Fibroblast of skin of left quadriceps (primary cell): ENCODE data around the gene TLR6.

Source experiments
- DNase-seq, 2 experiments: peaks; one replicate each; pipeline ENCODE4 v3.0.0-alpha.2; 2013; ENCODE audit warnings: low read depth in 2 of 2

The TLR6 gene, protein sequence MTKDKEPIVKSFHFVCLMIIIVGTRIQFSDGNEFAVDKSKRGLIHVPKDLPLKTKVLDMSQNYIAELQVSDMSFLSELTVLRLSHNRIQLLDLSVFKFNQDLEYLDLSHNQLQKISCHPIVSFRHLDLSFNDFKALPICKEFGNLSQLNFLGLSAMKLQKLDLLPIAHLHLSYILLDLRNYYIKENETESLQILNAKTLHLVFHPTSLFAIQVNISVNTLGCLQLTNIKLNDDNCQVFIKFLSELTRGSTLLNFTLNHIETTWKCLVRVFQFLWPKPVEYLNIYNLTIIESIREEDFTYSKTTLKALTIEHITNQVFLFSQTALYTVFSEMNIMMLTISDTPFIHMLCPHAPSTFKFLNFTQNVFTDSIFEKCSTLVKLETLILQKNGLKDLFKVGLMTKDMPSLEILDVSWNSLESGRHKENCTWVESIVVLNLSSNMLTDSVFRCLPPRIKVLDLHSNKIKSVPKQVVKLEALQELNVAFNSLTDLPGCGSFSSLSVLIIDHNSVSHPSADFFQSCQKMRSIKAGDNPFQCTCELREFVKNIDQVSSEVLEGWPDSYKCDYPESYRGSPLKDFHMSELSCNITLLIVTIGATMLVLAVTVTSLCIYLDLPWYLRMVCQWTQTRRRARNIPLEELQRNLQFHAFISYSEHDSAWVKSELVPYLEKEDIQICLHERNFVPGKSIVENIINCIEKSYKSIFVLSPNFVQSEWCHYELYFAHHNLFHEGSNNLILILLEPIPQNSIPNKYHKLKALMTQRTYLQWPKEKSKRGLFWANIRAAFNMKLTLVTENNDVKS

DNA sequence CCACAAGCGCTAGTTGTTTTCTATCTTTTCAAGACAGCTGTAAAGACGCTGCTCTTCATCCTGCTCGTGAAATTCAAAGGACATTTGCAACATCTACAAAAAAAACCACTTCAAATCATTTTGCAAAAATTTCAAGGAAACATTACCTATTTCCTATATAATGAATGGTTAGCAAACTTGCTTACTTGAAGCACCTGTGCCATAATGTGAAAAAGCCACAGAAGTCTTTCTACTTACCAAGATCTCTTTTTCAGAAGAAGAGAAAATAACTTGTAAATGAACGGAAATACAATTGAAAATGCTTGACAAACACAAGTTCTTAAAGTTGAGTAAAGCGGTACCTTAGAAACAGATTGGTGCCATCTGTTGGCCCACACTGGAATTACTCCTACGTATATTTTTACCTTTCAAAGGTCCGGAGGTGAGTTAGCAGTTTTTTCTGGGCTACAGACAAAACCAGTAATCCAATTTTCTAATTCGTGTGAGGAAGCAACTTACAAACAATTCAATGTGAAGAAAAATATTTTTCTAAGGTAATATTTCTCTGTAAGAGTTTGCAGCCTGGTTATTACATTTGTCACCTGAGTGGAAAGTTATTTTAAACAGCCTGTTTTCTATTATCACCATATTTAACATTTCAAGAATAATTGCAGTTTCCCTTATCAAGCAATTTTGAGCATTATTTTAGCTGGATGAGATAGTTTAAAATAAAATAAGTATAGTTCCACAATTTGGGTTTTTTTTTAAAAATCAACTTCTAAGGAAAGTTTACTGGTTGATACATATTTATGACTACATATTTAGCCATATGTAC, at the start of gene TLR6:
Gene TLR6 (minus strand): TSS at position 294 of the 814 bp plus-strand sequence. CDS start 27,344 bp downstream, outside the sequence.
- no peak for DNase-seq

DNA sequence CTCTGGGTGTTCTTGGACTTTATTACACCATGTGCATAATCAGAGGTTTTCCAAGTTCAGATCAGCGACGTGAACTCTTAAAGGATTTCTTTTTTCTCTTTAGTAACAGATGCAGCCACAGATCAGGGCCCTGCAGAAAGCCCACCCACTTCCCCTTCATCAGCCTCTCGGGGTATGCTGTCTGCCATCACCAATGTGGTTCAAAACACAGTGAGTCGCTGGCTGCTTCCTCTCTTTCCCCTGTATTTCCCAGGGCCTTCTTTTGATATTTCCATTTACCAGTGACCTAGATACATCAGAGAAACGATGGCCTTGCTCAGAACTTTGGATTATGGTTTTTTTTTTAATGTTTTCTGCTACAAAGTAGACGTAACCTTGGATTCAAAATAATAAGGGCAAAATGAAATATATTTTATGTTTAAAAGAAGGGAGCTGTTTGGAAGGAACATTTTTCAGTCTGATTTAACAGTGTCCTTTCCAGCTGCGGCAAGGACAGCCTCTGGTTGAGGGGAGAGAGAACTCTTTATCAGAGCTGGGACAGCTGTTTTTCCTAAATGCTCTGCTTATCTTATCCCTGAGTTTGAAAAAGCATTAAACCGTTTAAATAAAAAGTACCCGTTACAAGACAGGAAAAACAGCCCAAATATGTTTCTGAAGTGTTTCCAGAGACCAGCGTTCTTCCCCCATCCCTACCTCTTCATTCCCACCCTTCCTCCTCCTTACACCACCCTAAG, 49.2 kb upstream of the TLR6 start:
- no peak for DNase-seq

DNA sequence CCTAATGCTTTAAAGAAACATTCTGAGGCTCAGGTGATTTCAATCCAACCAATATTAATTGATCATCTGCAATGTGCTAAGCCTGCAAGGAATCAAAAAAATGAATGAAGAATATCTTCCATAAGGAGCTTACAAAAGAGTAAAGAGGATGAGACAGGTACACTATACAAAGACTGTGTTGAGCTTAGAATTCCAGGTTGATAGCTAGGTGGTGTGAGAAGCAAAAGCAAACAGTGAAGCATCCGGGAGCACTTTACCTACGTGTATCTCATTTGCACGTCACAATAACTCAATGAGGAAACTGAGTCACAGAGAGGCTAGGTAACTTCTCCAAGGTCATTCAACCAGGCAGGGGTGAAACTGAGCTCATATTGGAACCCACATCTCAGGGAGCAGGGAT, 48.1 kb upstream of the TLR6 start:
- no peak for DNase-seq

DNA sequence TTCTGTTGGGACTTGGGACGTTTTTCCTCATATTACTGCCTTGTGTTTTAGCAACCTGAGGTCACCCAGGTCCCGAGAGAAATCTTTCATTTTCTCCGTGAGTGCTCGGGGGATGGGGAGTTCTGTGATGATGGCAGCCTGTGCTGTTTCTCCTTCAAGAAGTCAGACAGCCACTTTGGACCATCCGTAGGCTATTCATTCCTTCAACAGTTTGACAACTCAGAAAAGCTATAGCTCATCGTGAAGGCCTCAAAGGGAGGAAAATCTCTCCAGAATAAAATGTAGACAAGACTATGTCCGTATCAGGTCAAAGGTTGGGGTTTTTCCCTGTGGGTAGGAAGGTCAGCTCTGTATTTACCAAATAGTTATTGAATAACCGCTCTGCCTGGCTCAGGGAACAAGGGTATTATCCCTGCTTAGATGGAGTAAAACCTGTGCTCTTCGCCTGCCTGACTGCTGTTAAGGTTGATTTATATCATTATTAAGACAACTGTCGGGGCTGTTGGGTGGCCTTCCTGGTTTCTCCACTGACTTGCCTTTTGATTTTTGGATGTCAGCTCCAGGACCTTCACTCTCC, 47.6 kb upstream of the TLR6 start:
- no peak for DNase-seq

DNA sequence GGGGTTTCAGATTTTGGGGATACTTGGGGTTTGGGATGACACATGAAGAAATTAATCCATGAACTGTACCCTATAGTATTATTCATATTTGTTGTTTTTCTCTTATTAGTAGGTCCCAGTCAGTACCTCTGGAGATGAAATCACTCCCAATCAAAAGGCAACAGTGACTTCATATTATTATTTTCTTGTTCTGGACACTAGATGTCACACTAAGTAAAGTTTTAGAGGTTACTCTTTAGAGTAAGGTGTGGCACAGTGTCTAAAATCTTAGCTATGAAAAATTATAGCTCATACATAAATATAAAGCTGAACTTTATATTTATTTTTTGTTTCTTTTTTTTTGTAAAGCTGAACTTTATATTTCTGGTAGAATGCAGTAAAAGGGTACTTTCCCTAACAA, 46.1 kb upstream of the TLR6 start:
- DNase-seq, result no peak

DNA sequence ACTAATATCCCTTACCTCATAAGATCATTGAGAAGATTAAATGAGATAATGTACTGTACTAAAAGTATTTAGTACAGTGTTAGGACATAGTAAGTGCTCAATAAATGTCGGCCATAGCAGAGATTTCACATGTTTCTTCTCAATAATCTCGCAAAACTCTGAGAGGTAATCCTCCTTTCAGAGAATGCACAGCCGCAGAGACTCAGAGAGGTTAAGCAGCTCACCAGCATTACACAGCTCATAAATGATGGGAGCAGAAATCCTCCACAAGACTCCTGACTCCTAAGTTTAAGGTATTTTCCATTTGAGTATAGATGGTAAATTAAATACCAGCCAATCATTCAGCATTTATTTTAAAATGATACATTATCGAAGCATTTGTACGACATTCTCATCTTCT, 45.6 kb upstream of the TLR6 start:
- no peak for DNase-seq

DNA sequence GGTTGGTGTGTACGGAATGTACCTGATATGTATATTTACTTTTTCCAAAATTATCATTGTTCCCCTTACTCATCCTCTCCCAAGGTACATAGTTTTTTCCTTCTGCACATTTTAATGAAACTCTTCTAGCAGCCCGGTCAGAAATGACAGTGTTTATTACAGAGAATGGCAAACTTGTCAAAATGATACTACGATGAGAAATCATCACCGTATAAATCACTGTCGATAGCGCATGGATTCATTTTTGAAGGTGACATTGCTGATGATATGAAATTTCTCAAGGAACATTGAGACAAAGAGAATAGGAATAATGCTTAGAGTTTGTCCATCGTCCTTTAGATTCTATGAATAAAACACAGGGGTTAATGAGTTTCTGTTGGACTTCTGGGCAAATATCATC, 41.6 kb upstream of the TLR6 start:
- DNase-seq, result no peak

DNA sequence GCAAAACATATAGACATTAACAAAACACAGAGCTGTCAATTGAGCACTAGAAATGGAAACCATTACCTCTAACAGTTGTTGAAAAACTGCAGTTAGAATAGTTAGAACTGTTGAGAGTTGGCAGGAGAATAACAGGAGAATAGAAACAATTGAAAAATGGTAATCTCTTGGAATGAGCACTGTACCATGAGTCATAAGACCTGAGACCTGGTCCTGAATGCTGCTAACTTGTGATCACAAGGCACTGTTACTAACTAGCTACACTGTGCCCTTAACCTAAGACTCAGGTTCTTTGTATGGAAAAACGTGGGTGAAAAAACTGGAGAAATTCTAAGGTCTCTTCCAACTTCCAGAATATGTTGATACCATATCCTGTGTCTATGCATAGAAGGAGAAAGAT, 40.3 kb upstream of the TLR6 start:
- no peak for DNase-seq

DNA sequence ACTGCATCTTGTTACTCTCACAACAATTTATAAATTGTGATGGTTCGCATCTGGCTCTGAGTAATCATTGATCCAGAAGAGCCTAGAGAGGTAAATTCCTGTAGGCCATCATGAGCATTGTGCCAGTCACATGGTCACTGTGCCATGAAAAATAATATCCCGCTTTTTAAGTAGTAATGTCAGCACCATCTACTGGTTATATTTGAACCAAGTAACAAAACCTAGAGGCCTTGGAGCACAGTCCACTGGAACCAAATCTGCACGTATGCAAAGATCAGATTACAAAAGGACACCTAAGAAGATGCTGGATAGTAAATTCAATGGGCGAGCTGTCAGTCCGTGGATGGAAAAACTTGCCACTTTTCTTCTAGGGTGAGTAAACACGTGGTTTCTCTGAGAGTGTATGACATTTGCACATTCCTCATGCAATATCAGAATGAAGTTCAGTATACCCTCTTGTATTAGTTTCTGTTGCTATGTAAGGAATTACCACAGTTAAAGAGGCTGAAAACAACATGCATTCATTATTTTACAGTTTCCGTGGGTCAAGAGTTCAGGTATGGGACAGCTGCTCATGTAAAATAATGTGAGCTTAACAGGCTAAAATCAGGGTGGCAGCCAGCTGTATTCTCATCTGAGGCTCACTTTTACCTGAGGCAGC, 37.8 kb upstream of the TLR6 start:
- no peak for DNase-seq

DNA sequence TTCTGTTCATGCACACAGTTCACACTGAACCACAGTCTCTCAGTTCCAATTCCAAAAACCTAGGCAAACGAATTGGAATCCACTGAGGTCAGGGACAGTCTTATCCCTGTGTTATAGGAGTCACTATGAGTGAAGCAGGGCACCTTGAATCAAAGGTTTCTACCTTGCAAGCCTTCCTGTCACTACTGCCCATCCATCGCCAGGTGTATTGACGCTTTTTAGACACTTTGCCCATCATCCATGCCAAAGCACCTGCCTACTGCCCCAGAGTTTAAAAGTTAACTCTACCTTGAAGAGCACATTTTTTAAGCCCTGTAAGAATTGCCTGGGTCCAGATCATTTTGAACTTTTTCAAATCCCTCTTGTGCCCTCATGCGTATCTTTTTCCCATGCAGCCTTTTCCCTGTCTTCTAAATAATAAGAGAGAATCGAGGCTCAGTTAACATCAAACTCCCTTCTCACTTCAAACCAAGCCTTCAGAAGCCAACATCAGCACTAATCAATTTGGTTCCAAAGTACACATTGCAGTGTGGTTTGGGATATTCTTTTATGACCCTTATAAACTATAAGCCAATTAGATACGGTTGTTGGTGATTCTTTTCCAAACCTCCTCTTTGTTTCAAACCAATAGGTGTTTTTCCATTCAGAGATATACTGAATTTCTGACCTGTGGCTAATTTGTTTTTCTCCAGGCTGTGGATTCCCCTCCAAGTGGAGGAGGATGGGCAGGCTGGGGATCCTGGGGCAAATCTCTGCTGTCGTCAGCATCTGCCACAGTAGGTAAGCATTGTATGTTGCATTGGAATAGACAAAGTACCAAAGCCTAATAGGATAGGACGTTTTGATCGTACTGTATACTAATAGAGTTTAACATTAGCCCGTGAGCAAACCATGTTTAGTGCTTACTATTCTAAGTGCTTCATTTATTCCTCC, 34.7 kb upstream of the TLR6 start:
- no peak for DNase-seq

DNA sequence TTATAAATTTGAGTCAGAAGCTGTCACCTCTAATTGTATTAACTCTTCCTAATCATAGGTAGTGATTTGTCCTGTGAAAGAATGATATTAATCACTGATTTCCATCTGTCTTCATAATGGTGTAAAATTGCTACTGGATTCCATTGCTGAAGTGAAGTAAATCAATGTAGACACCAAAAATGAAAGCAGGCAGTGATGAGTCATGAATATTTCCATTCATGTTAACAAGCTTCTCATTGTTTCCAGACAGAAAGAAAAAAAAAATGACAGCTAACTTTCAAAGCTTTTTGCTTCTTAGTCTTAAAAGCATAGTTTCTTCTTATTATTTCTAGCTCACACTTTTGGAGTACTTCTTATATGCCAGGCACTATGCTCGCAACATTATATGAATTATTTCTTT, 32.5 kb upstream of the TLR6 start:
- DNase-seq, result peak; percentile 70 to 74

DNA sequence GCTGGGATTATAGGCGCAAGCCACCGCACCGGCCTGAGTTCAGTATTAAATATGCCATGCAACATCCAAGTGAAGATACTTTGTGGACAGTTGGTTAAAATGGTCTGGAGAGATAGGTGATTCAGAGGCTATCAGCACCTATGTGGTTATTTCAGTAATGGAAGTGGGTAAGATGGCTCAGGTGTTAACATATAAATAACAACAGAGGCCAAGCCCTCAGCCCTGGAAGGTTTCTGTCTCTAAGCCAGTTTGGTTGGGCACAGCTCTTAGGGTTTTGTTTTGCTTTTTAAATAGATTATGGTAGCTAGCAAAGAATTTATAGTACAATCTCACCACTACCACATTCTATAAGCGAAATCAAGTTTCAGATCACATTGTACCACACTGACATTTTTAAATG, 27.6 kb upstream of the TLR6 start:
- DNase-seq, result no peak

DNA sequence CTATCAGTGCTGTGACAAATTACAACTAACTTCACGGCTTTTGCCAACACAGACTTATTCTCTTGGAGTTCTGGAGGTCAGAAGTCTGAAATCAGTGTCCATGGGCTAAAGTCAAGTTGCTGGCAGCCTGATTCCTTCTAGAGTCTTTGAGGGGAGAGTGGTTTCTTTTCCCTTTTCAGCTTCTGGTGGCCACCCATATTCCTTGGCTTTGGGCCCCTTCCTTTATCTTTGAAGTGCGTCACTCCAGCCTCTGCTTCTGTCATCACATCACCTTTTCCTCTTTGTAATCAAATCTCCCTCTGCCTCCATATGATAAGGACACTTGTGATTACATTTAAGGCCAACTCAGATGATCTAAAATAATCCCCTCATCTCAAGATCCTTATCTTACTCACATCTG, 20.0 kb upstream of the TLR6 start:
- DNase-seq, result no peak

DNA sequence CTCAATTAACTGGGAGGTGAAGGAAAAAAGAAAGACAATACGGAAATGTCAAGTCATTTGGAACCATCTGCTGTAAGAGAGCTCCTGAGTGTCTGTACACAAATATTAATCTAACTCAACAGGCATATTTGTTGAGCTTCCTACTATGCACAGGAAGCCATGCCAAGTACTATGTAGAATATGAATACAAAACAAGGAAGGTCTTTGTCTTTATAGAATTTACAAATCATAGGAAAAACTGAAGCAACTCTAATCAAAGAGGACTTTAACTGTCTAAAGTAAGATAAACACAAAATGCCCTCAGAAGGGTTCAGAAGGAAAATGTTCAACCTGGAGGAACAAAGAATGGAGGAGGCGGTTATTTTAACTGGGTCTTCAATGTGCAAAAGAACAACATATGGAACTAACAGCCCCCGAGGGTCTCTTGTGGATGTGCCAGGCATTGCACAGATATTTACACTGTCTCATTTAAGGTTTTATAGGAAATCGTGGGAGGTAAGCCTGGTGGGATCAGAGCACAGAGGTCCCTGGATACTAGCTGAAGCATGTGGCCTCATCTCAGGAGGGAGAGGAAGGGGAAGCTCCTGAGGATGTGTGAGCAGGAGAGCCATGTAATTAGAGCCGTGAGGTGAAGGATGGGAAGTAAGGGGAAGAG, 16.8 kb upstream of the TLR6 start:
- DNase-seq, result no peak

DNA sequence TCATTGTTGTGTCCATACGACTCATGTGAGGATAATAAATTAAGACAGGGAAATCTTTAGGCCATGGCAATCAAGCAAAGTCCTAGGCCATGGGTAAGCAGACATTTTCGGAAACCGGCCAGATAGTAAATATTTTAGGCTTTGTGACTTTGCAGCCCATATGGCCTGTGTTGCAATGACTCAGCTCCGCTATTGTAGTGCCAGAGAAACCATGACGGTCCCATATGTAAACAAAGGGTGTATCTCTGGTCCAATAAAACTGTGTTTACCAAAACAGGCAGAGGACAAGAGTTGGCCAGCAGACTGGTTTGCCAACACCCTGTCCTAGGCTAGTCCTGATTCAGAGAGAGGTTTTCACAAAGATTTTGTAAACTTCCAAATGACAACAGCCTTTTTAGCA, 16.0 kb upstream of the TLR6 start:
- no peak for DNase-seq

DNA sequence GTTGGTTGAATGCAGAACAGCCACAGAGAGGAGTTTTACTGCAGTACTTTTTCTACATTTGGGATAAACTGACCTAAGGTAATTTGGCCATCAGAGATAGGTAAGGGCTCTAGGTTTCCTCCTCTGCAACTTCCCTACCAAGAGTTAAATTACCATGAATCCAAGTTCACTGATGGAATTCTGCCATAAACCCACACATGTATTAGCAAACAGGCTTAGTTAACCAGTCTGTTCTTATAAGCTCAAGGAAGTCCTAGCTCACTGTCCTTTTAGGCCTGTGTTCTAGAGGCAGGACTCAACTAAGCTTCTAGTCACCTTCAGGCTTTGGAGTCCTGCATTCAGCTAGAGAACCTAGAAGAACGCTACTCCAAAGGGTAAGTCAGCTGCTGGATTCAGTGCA, 15.0 kb upstream of the TLR6 start:
- DNase-seq, result no peak

DNA sequence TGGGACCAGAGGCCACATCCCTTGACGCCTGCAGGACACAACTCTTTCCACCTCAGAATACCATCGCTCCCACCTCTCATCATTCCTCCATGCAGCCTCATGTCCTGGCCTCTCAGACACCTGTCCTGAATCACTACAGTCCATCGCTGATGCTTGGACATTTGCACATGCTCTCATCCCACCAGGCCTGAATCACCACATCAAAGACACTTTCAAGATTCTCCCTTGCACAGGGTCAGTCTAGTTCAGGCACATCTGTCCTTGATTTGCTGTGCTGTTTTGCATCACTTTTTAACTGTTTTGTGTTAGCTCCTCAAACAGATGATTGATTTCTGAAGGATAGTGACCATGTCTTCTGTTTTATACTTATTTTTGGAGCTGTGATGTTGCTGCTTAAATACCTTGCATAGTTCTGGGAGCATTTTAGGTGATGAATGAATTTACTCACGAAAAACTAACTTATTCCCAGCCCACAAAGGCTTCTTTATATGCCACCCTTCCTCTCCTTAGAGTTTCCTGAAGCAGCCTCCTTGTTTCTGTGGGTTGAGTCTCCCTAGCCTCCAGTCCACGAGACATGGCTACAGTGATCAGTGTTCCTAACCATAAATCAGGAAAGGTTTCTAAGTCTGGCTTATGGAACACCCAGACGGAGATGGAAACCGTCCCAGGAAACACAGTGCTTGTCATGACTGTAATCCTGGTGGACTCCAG, 13.6 kb upstream of the TLR6 start:
- no peak for DNase-seq

DNA sequence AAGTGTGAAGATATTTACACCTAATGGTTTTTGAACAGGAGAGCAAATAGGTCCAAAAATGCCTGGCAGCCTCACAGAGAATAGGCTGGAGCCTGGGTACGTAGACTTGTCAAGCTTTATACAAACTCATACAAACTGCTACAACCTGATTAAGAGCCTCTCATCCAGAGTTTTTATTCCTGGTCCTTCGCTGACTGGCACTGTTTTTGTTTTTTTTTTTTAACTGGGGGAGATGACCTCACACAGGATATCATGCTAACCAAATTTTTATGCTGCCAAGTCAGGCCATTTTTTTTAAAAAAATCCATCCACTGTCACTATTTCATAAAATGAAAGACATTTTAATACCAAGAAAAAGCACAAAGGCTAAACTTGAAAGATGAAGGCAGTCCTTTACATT, 12.9 kb upstream of the TLR6 start:
- DNase-seq, result no peak
